NCI-H510A (cell line): Measurements from ENCODE around the gene POU1F1.
"Not testable (repeated sequence)": the region's sequence is repeated elsewhere in the genome, so short reads cannot be mapped to it uniquely, and the experiment has no call there.

Experiments
- DNase-seq: peaks from one replicate; lab custom pipeline; 2025; lab: John Stamatoyannopoulos, UW

Gene POU1F1, protein sequence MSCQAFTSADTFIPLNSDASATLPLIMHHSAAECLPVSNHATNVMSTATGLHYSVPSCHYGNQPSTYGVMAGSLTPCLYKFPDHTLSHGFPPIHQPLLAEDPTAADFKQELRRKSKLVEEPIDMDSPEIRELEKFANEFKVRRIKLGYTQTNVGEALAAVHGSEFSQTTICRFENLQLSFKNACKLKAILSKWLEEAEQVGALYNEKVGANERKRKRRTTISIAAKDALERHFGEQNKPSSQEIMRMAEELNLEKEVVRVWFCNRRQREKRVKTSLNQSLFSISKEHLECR

DNA sequence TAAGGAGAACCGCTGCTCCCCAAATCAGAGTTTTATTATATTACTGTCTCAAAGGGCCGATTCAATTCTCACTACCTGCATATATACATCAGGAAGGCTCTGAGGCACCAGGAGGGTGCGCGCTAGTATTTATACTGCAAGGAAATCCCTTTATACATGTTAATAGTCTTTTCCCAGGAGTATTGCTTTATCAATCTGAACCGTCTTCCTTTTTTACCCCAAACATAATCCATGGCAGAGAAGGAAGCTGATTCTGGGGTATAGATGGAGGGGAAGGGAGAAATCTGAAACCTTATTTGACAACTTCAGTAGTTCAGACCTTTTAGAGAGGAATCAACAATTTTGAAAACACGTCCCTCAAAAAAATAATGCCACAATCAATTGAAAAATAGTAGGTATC lies at the start of gene POU1F1:
TSS of gene POU1F1 (minus strand) at position 101 of the 400 bp plus-strand sequence. CDS start 122 bp downstream, outside the sequence.
- no peak for DNase-seq

- no peak for DNase-seq
These were observed 48.2 kb upstream of the POU1F1 start for GRCh38 chr3:87324609-87325008.

- no peak for DNase-seq
These were observed 44.6 kb upstream of the POU1F1 start for GRCh38 chr3:87320756-87321626.

- DNase-seq: no peak
These were observed 42.2 kb upstream of the POU1F1 start for GRCh38 chr3:87318617-87319021.

DNA sequence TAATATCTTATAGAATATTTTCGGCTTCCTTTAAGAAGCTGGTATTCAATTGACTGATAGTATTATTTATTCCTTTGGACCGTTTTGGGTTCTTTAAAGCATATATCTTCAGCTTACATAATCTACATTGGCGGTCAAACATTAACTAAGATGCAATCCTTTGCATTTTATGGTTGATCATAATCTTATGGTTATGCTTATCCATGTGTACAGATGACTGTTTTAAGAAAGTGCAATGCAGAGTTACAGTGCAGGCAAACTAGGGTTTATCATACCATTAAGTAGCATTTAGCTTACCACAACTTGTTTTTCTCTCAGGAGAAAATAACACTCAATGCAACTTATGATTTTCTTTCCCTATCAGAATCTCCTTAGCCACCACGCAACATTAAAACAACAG lies 41.4 kb upstream of the POU1F1 start:
- DNase-seq: no peak

GRCh38 chr3:87313641-87314040 lies 37.3 kb upstream of the POU1F1 start:
- no peak for DNase-seq

- DNase-seq: no peak
These were observed 34.9 kb upstream of the POU1F1 start for GRCh38 chr3:87311309-87311708.

DNA sequence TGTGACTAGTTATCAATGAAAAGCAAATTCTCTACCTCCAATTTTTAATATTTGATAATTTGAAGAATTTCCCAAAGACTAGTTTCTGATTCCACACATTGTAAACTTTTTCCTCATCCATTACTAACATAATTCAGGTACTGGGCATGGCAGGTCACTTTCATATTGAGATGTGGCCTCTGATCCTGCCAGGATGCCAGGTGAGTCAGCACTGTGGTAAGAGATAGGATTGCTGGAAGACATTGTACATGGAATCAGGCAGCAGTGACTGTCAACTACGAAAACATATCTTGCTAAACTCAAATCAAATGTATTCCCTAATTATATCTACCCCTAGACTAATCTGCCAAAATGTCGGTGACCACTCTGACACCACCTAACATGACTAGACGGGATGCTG lies 33.2 kb upstream of the POU1F1 start:
- no peak for DNase-seq

- no peak for DNase-seq
These were observed 31.4 kb upstream of the POU1F1 start for GRCh38 chr3:87307805-87308204.

GRCh38 chr3:87305517-87305916 lies 29.1 kb upstream of the POU1F1 start:
- DNase-seq: no peak

- not testable (repeated sequence) for DNase-seq
These were observed 28.6 kb upstream of the POU1F1 start for GRCh38 chr3:87305031-87305430.

- DNase-seq: no peak
These were observed 21.8 kb upstream of the POU1F1 start for GRCh38 chr3:87298111-87298718.

- no peak for DNase-seq
These were observed 12.1 kb upstream of the POU1F1 start for GRCh38 chr3:87288446-87288845.

- no peak for DNase-seq
These were observed 10.6 kb upstream of the POU1F1 start for GRCh38 chr3:87287011-87287410.

DNA sequence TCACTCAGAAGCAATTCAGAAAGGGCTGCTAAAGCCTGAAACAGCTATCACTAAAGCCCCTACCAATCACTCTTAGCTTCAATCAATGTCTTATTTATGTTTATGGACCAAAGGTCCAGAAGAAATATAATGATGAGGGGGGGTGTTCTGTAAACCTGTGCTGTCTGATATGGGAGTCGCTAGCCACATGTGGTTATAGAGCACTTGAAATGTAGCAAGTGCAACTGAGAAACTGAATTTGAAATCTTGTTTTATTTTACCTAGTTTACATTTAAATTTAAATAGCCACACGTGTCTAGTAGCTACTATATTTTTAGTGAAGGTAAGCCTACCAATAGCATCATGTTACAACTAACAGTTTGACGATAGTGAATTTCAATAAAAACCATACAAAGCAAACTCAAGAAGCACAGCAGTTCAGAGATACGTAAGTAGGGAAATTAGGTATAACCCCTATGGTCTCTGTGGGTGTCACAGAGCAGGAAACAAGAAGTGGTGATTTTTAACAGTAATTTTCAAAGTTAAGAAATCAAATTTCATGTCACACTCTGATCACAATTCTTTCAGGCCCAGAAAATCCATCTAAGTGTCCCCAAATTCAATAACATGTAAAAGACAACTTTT lies 3.6 kb downstream of the POU1F1 start:
- no peak for DNase-seq

GRCh38 chr3:87270908-87271700 lies 5.3 kb downstream of the POU1F1 start:
- DNase-seq: no peak

GRCh38 chr3:87269723-87270122 lies 6.7 kb downstream of the POU1F1 start:
- DNase-seq: no peak

DNA sequence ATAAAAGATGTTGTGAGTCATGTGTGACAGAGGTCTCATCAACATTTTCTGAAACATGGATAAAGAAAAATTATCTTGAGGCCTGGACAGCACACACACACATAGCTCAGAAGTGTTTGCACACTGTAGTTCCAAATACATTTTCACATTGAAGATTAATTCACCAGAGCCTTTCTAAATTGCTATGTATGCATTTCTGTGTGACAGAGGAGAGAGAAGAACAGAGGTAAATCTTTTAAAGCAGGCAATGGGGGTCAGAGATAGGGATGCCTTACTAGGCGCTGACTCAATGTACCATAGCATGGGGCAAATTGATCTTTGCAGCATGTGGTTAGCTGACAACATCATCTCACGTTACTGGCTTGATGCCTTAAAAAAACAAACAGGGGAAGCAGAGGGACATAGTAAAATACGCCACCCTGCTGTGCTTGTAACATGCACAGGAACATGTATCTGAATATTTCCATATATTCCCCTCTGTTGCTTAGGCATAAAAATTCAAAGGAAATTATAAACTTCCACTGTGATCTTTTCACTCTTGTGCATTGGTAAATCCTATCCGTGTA lies 7.7 kb downstream of the POU1F1 start:
- DNase-seq: no peak

DNA sequence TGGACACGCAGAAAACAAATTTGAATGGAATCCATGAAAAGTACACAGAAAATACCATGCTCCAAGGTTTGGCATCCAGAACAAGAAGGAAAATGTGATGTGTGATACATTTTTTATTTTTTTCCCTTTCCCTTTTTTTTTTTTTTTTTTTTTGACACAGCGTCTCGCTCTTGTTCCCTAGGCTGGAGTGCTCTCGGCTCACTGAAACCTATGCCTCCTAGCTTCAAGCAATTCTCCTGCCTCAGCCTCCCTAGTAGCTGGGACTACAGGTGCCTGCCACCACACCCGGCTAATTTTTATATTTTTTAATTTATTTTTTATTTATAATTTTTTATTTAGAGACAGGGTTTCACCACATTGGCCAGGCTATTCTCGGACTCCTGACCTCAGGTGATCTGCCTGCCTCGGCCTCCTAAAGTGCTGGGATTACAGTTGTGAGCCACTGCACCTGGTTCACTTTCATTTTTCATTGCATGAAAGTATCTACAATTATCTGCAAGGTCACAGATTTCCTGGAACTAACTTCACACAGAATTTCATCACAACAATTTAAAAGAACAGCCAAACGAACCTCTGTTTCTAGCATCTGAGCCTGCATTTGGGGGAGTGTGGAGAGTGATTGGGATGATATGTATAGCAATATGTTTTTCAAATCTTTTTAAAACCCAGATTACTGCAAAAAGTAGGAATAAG lies 8.3 kb downstream of the POU1F1 start:
- no peak for DNase-seq

DNA sequence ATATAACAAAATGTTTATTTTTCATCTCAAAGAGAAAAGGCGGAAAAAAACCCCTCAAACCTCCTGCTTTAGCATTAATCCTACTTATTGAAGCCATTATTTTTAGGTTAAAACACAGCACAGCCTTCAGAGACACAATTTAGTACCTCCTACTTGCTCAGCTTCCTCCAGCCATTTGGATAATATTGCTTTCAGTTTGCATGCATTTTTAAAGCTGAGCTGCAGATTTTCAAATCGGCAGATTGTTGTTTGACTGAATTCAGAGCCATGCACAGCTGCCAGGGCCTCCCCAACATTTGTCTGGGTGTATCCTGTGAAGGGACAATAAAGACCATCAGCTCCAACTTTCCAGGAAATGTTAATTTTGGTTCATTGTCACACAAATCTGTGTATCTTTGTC lies 14.5 kb downstream of the POU1F1 start:
- DNase-seq: no peak

GRCh38 chr3:87260270-87260669 lies 16.1 kb downstream of the POU1F1 start:
- DNase-seq: no peak
